Activated CD8-positive, alpha-beta memory T cell treated with anti-CD3 and anti-CD28 coated beads, Interleukin-2, amount 50 U/mL, for 4 hours (primary cell): ENCODE data around the gene MAB21L3.

ENCODE experiments used
- DNase-seq: peaks from one replicate; pipeline ENCODE4 v3.0.0-alpha.2; 2020

The MAB21L3 gene

GRCh38 chr1:116110567-116111523 lies at the start of gene MAB21L3:
MAB21L3 (plus strand) TSS chr1:116111399; CDS start chr1:116112616, 1,217 bp downstream.
- DNase-seq = no peak

DNA sequence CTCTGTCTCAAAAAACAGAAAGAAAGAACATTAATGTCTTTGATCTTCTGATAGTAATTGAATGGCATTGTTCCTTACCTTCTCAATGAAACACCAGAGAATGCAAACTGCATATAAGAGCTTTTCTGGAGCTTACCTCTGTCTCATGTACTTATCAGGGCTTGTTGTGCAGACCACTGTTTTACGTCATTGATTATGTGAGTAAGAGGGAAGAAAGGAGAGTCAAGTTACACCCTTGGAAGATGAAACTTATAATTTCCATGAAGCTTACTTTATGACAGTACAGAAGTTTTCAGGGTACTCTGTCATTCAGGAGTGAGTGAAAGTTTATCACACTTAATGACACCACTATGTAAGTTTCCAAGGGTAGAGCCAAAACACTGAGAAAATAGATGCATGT lies 49.0 kb upstream of the MAB21L3 start:
- DNase-seq = no peak

DNA sequence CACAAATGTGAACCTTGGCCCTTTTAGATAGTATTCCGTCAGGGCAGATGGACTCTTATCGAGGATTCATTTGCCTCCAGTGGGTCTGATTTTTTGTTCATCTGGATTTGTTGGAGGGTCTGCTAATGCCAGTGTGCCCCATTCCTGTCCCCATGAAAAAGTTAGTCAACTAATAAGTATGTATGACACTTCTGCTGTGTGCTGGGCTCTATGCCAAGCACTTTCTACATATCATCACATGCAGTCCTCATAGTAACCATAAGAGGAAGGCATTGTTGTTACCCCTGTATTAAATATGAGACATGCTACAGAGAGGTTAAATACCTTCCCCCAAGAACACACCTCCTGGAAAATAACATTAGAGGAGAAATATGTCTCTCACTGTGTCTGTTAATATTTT lies 46.6 kb upstream of the MAB21L3 start:
- no peak for DNase-seq

GRCh38 chr1:116066868-116067565 lies 44.2 kb upstream of the MAB21L3 start:
- no peak for DNase-seq

DNA sequence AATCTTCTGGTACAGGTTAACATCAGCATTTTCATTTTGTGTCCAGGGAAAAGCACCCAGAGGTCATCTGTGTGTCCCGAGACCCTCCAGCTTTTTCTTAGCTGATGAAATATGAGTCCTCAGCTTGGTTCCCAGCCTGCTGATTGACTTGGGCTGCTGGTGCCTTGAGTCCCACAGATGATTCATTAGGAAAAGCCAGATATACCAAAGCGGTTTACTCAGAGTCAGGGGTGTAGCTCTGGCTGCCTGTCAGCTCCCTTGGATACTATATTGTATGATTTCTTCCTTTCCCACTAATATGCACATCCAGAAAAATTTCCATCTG lies 43.7 kb upstream of the MAB21L3 start:
- no peak for DNase-seq

DNA sequence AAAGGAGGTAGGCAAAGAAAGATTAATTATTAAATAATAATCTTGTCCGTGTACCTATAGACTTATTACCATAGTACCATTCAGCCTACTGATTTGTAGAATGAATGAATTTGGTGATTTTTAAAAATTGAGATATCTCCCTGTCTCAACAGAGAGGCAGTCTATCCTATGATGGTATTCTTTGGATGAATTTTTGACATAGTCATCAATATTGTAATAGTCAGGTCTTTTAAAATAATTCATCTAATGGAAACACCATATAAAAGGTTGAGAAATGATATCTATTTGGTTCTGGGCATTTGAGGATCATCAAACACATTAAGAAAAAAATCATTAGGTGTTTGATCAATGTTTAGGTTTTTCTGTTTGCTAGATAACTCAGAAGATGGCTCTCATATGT lies 35.6 kb upstream of the MAB21L3 start:
- DNase-seq = no peak

DNA sequence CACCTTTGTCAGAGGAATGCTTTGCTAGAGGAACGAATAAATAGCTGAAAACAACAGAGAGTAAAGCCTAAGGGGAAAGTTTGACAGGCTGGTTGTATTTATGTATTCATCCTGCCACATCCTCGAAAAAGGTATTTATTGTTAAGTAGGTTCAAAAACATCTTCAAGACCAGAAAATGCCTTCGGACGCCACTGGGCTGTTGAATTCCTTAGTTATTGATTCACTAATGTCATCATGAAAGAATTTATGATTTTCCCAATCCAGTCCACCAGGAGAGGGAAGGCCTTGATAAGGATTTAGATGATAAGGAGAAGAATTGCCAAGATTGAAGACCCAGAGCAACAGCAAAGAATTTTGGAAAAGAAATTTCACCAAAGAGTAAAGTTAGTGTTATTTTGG lies 35.2 kb upstream of the MAB21L3 start:
- no peak for DNase-seq

GRCh38 chr1:116076831-116077230 lies 34.4 kb upstream of the MAB21L3 start:
- no peak for DNase-seq

GRCh38 chr1:116078699-116079223 lies 32.4 kb upstream of the MAB21L3 start:
- no peak for DNase-seq

DNA sequence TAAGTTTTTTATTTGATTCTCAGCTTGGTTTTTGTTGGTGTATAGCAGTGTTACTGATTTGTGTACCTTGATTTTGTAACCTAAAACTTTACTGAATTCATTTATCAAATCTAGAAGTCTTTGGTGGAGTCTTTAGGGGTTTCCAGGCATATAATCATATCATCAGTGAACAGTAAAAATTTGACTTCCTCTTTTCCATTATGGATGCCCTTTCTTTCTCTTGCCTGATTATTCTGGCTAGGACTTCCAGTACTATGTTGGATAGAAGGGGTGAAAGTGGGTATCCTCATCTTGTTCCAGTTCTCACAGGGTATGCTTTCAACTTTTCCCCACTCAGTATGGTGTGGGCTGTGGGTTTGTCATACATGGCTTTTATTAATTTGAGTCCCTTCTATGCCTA lies 23.6 kb upstream of the MAB21L3 start:
- DNase-seq = no peak

GRCh38 chr1:116089870-116090269 lies 21.3 kb upstream of the MAB21L3 start:
- no peak for DNase-seq

GRCh38 chr1:116091083-116091482 lies 20.1 kb upstream of the MAB21L3 start:
- DNase-seq = no peak

GRCh38 chr1:116092752-116093489 lies 18.3 kb upstream of the MAB21L3 start:
- no peak for DNase-seq

DNA sequence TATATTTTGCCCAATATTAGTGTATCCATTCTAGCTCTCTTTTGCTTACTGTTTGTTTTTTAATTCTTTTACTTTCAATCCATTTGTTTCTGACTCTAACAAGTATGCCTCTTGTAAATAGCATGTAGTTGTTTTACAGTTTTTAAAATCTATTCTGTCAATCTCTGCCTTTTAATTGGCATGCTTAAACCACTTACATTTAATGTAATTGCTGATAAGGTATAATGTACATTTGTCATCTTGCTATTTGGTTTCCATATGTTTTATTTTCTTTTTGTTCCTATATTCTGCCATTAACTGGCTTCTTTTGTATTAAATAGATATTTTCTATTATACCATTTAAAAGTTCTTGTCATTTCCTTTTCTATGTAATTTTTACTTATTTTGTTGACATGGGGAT lies 16.2 kb upstream of the MAB21L3 start:
- no peak for DNase-seq

DNA sequence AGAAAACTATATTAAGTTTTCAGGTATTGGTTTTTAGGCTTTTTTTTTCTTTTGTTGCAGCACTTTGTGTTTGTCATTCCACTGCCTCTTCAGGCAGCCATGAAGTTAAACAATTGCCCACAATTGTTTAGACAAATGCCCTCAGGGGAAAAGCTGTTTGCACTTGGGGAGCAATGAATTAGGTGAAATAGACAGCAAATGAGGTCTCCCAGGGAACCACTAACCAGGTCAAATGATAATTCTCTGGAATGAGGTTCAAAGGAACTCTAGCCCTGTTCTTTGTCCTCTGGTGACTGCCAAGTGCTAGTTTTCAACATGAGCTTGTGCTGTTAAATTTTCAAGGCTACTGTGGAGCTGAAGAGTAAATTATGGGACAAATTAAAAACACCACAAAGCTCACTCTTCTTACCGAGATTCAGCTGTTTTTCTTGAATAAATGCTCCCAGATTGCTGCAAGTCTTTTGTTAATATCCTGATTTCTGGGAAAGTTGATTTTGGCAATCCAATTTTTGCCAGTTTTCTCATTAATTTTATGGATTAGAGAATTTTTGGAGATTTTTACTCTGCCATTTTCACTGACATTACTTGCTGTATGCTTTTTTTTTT lies 15.1 kb upstream of the MAB21L3 start:
- DNase-seq = no peak

GRCh38 chr1:116097626-116098025 lies 13.6 kb upstream of the MAB21L3 start:
- DNase-seq = no peak

DNA sequence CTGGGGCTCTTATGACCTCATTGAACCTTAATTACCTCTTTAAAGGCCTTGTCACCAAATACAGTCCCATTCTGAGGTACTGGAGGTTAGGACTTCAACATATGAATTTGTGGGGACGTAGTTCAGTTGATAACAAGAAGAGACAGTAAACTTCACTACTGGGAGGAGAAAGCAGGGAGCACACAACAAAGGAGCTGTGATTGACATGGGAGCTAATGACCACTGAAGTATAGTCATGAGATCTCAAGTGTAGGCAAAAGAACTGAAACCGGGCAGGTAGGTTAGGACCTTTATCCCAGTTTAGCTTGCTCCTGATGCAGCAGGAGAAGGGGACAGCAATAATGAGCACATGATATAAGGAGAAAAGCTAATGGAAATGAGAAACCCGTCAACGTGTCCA lies 11.8 kb upstream of the MAB21L3 start:
- DNase-seq = no peak

GRCh38 chr1:116099919-116100318 lies 11.3 kb upstream of the MAB21L3 start:
- no peak for DNase-seq

GRCh38 chr1:116104667-116105066 lies 6.5 kb upstream of the MAB21L3 start:
- no peak for DNase-seq

- no peak for DNase-seq
Measured at GRCh38 chr1:116105996-116106395, 5.2 kb upstream of the MAB21L3 start.

- no peak for DNase-seq
Measured at GRCh38 chr1:116106646-116107045, 4.6 kb upstream of the MAB21L3 start.

GRCh38 chr1:116107371-116107770 lies 3.8 kb upstream of the MAB21L3 start:
- no peak for DNase-seq

DNA sequence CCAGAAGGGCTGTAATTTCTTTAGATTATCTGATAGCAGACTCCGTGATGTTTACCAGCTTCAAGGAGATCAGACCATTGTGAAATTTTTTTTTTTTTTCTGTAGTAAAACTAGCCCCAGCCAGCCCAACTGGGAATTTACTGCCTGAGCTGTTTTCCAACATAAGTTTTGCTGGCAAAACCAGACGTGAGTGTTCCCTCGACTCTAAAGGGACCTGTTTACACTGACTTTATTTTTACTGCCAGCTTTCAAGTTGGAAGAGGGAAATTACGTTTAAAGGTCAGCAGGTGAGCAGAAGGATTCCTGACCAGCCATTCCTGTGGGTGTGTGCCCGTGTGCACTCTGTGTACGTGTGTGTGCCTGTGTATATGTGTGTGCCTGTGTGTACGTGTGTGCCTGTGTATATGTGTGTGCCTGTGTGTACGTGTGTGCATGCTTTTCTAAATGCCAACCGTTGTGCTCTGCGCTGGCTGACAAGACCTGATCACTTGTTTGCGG lies 374 bp downstream of the MAB21L3 start:
- no peak for DNase-seq
